Endothelial cell of umbilical vein (primary cell): ENCODE data around the gene BEND5. TPM values are rescaled to one million over a fixed set of nuclear protein-coding genes. Genes with fewer than 3 reads are reported as not detected.

Experiments used
- BruUV-seq: library from RNA; stranded (reverse); fragments of 400-500 nt; replicated peaks from 2 replicates; lab custom pipeline; 2021; lab: Mats Ljungman, UMichigan
- CTCF ChIA-PET: fragments of 300-600, 350-600 bp; sonication (Branson Sonifier 250); formaldehyde crosslinking; loops from one replicate; lab custom pipeline; 2021; ENCODE audit warnings: antibody characterized with exemption, inconsistent platforms; lab: Charles Lee
- POLR2A ChIA-PET: fragments of 300-600, 350-600 bp; sonication (Branson Sonifier 250); formaldehyde crosslinking; loops from one replicate; lab custom pipeline; 2021; ENCODE audit warnings: antibody characterized with exemption, inconsistent platforms; lab: Charles Lee
- DNase-seq: peaks from one replicate; pipeline ENCODE4 v3.0.0-alpha.2; 2011; ENCODE audit warnings: low read depth, low spot score
- FAIRE-seq: peaks from 2 replicates; lab custom pipeline; 2011; peaks lifted over from hg19 to GRCh38; lab: Jason Lieb, UNC
- H2AFZ ChIP-seq: 2 replicates; pipeline ENCODE4 v1.6.0; 2012; ENCODE audit warnings: low read depth, low read length, control low read depth, inconsistent platforms
- H3K27ac ChIP-seq: 2 replicates; pipeline ENCODE4 v1.5.1; 2011; ENCODE audit warnings: low read depth, mild to moderate bottlenecking, control low read depth, low read length, moderate library complexity; ENCODE audit not compliant: insufficient read depth
- H3K27me3 ChIP-seq, 2 experiments: 2 replicates each; pipeline versions ENCODE4 v1.6.0 to v1.6.1; 2011; ENCODE audit warnings: low read length in 2 of 2, mixed read lengths in 1 of 2; ENCODE audit not compliant: control insufficient read depth in 2 of 2, insufficient read depth in 2 of 2
- H3K36me3 ChIP-seq, 2 experiments: 2 replicates in 1 of 2; 3 replicates in 1 of 2; pipeline ENCODE4 v1.5.1; 2011; ENCODE audit warnings: low read length in 2 of 2, mild to moderate bottlenecking in 1 of 2, moderate library complexity in 1 of 2; ENCODE audit not compliant: control insufficient read depth in 2 of 2, insufficient read depth in 2 of 2; ENCODE audit errors: extremely low read depth in 1 of 2
- H3K4me1 ChIP-seq: 3 replicates; pipeline ENCODE4 v1.5.1; 2011; ENCODE audit warnings: mild to moderate bottlenecking, low read length; ENCODE audit not compliant: control insufficient read depth, insufficient read depth; ENCODE audit errors: extremely low read depth
- H3K4me2 ChIP-seq: 2 replicates; pipeline ENCODE4 v1.6.1; 2011; ENCODE audit warnings: low read length, control low read depth, mixed read lengths; ENCODE audit not compliant: insufficient read depth
- H3K4me3 ChIP-seq, 3 experiments: fragments of 200-600 bp in 1 of 3; sonication (generic), shearing (Covaris generic) in 1 of 3; replicated peaks in 1 of 3; 2 replicates each; pipeline ENCODE4 v1.5.1; 2011 to 2016; ENCODE audit warnings: control low read depth in 3 of 3, low read length in 3 of 3, mild to moderate bottlenecking in 2 of 3, inconsistent platforms in 1 of 3, low read depth in 1 of 3, moderate library complexity in 1 of 3; ENCODE audit not compliant: insufficient read depth in 1 of 3
- H3K79me2 ChIP-seq: 2 replicates; pipeline ENCODE4 v1.6.0; 2012; ENCODE audit warnings: low read length, inconsistent platforms; ENCODE audit not compliant: control insufficient read depth, insufficient read depth
- H3K9ac ChIP-seq: replicated peaks from 2 replicates; pipeline ENCODE3; 2011; ENCODE audit warnings: low read length, control low read depth; ENCODE audit not compliant: insufficient read depth; ENCODE audit errors: extremely low read depth
- H3K9me1 ChIP-seq: replicated peaks from 3 replicates; pipeline ENCODE4 v1.6.0; 2011; ENCODE audit warnings: mild to moderate bottlenecking, low read length; ENCODE audit not compliant: control insufficient read depth, insufficient read depth; ENCODE audit errors: extremely low read depth
- H3K9me3 ChIP-seq: replicated peaks from 2 replicates; pipeline ENCODE4 v1.5.1; 2012; ENCODE audit warnings: low read length, inconsistent platforms; ENCODE audit not compliant: control insufficient read depth, insufficient read depth
- H4K20me1 ChIP-seq: replicated peaks from 2 replicates; pipeline ENCODE3; 2011; ENCODE audit warnings: mild to moderate bottlenecking, low read length; ENCODE audit not compliant: control insufficient read depth, insufficient read depth; ENCODE audit errors: extremely low read depth
- EZH2 ChIP-seq: IDR thresholded peaks from 2 replicates; pipeline ENCODE4 v1.6.1; 2012; ENCODE audit warnings: borderline replicate concordance, low read depth, mild to moderate bottlenecking, moderate library complexity, low read length, inconsistent platforms; ENCODE audit not compliant: severe bottlenecking
- FOS ChIP-seq: IDR thresholded peaks from 2 replicates; pipeline ENCODE4 v1.6.1; 2011; ENCODE audit warnings: mild to moderate bottlenecking, low read length, moderate library complexity, borderline replicate concordance; ENCODE audit not compliant: insufficient read depth
- GATA2 ChIP-seq: IDR thresholded peaks from 2 replicates; pipeline ENCODE4 v1.7.0; 2011; ENCODE audit warnings: low read depth, mild to moderate bottlenecking, moderate library complexity, mixed read lengths, low read length; ENCODE audit not compliant: insufficient read length, insufficient read depth
- JUN ChIP-seq: IDR thresholded peaks from 2 replicates; pipeline ENCODE4 v1.6.1; 2011; ENCODE audit warnings: borderline replicate concordance, low read depth; ENCODE audit not compliant: insufficient read length, insufficient read depth
- MYC ChIP-seq: IDR thresholded peaks from one replicate; pipeline ENCODE4 v1.6.1; 2011; ENCODE audit warnings: mild to moderate bottlenecking, low read depth, low read length
- POLR2A ChIP-seq: IDR thresholded peaks from 2 replicates; pipeline ENCODE4 v1.6.1; 2012; ENCODE audit warnings: low read depth, mild to moderate bottlenecking, control low read depth, low read length
- POLR2AphosphoS5 ChIP-seq: IDR thresholded peaks from 2 replicates; pipeline ENCODE4 v1.6.1; 2012; ENCODE audit warnings: low read depth, mild to moderate bottlenecking, control low read depth, low read length, moderate library complexity; ENCODE audit not compliant: insufficient read depth
- dilution Hi-C: fragments of 300-500 bp; cut with MboI; formaldehyde crosslinking; loops from one replicate; pipeline ENCODE4 v1.15.0; 2019; ENCODE audit warnings: low sequenced_read_pairs; ENCODE audit not compliant: extremely low pct_ligation_motif_present
- intact Hi-C: fragments of 100-400 bp; cut with micrococcal nuclease; formaldehyde crosslinking; loops from one replicate; pipeline ENCODE4 v1.10.0; 2022
- polyA plus RNA-seq, 4 experiments: library from polyadenylated mRNA; depleted of rRNA in 3 of 4; stranded (reverse) in 3 of 4; unstranded in 1 of 4; fragments of >200 nt; gene quantifications; 2 replicates each; pipeline versions ENCODE4 v1.2.1 to v1.2.3, GENCODE V29; 2011 to 2012; ENCODE audit warnings: missing spikeins in 1 of 4
- total RNA-seq: library from RNA; stranded (reverse); gene quantifications from 2 replicates; pipeline ENCODE4 v1.2.3, GENCODE V29; 2021
- TF ChIP-seq, protein P1 (sequence below): IDR thresholded peaks from 2 replicates; pipeline ENCODE4 v1.6.1; 2011; ENCODE audit not compliant: insufficient read depth, insufficient read length
- TF ChIP-seq, protein P2 (sequence below), 2 donors: IDR thresholded peaks; 1 replicate in 1 of 2; 2 replicates in 1 of 2; pipeline ENCODE4 v1.5.1; 2011; ENCODE audit warnings: low read length in 2 of 2, mild to moderate bottlenecking in 2 of 2, moderate library complexity in 2 of 2, control low read depth in 1 of 2, inconsistent platforms in 1 of 2, low read depth in 1 of 2; ENCODE audit not compliant: insufficient read depth in 1 of 2; ENCODE audit errors: extremely low read depth in 1 of 2

The BEND5 gene
- total and polyA plus RNA-seq, 2 donors (not counting 3 experiments of a cell fraction or from before 2014, with no cell fraction given): not detected

DNA sequence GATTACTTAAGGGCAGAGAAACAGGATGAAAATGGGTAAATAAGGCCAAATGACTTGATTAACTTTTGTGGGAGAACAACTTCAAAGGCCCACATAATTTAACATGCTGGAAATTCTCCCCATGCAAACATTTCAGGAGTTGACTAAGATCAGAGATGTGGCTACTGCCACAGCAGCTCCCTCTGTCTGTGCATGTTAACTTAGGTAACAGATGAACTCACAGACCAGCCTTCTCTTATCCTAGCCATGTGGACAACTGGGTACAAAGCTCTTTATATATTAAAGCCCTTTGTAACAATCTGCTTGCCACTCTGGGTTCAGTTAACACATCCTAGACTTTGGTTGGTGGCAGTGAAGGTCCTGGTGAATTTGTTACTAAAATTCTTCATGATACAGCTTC lies 33.2 kb downstream of the BEND5 start:
- H3K4me1 ChIP-seq: no peaks in the 10 kb centered on the region
- intact Hi-C loops (no loop called here), dilution Hi-C loops (no loop called here)
- DNase-seq: no peak
- no peaks in the 10 kb centered on the region for H3K9me3 ChIP-seq
- TF ChIP-seq GATA2 (no peak), POLR2AphosphoS5 (no peak), EZH2 (no peak), FOS (no peak), POLR2A (no peak), MYC (no peak), JUN (no peak)
- TF ChIP-seq, protein P1, sequence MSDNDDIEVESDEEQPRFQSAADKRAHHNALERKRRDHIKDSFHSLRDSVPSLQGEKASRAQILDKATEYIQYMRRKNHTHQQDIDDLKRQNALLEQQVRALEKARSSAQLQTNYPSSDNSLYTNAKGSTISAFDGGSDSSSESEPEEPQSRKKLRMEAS: no peak
- TF ChIP-seq, protein P2, sequence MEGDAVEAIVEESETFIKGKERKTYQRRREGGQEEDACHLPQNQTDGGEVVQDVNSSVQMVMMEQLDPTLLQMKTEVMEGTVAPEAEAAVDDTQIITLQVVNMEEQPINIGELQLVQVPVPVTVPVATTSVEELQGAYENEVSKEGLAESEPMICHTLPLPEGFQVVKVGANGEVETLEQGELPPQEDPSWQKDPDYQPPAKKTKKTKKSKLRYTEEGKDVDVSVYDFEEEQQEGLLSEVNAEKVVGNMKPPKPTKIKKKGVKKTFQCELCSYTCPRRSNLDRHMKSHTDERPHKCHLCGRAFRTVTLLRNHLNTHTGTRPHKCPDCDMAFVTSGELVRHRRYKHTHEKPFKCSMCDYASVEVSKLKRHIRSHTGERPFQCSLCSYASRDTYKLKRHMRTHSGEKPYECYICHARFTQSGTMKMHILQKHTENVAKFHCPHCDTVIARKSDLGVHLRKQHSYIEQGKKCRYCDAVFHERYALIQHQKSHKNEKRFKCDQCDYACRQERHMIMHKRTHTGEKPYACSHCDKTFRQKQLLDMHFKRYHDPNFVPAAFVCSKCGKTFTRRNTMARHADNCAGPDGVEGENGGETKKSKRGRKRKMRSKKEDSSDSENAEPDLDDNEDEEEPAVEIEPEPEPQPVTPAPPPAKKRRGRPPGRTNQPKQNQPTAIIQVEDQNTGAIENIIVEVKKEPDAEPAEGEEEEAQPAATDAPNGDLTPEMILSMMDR (IDR thresholded peaks at IDR 0.05; ENCODE audit: extremely low read depth in 1 of 2, insufficient read depth in 1 of 2, low read depth in 1 of 2, low read length in 2 of 2): no peak
- H3K4me3 ChIP-seq: no peak overlapping the region
- H3K36me3 ChIP-seq: no peaks in the 10 kb centered on the region
- BruUV-seq: no TSS peak
- no peak overlapping the region for H3K4me2 ChIP-seq
- H3K27ac ChIP-seq: no peak overlapping the region
- POLR2A ChIA-PET: no interaction called here
- CTCF ChIA-PET: interaction anchor here (1.0 kb wide), 1 partner anchor 67 kb away, joined by 3 read pairs; no protein-coding TSS in a partner anchor
- no peaks in the 10 kb centered on the region for H3K27me3 ChIP-seq
- no peaks in the 10 kb centered on the region for H3K79me2 ChIP-seq
- H2AFZ ChIP-seq: no peak overlapping the region
- FAIRE-seq: no peak
- H4K20me1 ChIP-seq: no peaks in the 10 kb centered on the region
- H3K9me1 ChIP-seq: no peaks in the 10 kb centered on the region
- no peak overlapping the region for H3K9ac ChIP-seq
